ENCODE measurements around the gene TTYH3. TPM values are rescaled to one million over a fixed set of nuclear protein-coding genes. Genes with fewer than 3 reads are reported as not detected.

Gene TTYH3
- total and polyA plus RNA-seq, 2 of the 13 experiments (the other 11 are each of a cell fraction or from before 2014, with no cell fraction given) = 26.3 to 50.0 TPM

DNA sequence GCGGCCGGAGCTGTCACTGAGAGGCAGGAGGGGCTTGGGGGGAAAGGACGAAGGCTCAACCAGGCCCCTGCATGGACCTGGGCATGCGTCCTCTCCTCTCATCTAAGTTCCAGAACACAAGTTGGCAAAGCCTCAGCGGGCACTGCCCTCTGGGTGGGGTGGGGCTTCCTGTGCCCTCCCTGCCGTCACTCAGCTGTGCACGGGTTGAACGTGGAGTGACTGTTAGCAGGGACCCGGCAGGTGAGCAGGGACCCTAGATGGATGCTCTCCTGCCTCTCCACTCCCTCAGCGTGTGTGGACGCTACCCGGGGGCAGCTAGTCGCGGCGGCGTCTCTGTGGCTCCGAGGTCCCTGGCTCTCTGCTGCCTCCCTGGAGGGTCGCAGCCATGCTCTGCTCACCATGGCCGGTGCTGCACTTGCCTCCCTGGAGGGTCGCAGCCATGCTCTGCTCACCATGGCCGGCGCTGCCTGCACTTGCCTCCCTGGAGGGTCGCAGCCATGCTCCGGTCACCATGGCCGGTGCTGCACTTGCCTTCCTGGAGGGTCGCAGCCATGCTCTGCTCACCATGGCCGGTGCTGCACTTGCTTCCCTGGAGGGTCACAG lies 36.4 kb upstream of the TTYH3 start (continued):
- TF ChIP-seq ZBTB46 (CRISPR knock-in tag; IDR thresholded peaks at IDR 0.05; ENCODE audit: borderline replicate concordance) (no peak), IRF1 (CRISPR knock-in tag; IDR thresholded peaks at IDR 0.05; ENCODE audit: low read depth) (no peak), PCBP1 (IDR thresholded peaks at IDR 0.05; ENCODE audit: borderline replicate concordance, low read depth, low read length) (no peak), NAIF1 (CRISPR knock-in tag; IDR thresholded peaks at IDR 0.05; ENCODE audit: borderline replicate concordance) (no peak)

GRCh38 chr7:2596464-2597272 lies 35.1 kb upstream of the TTYH3 start:
- ATAC-seq = no peak
- H3K36me3 ChIP-seq (replicated peaks in 1 of 2; ENCODE audit: control insufficient read depth in 1 of 2, insufficient read depth in 2 of 2, low read length in 2 of 2) = no peaks in the 10 kb centered on the region
- POLR2A ChIA-PET = no interaction called here
- TF ChIP-seq NCOA2 (CRISPR knock-in tag; IDR thresholded peaks at IDR 0.05) = no peak
- no peak for TF ChIP-seq HNRNPUL1 (IDR thresholded peaks at IDR 0.05; ENCODE audit: low read depth, low read length)
- TF ChIP-seq SAP130 (CRISPR knock-in tag; IDR thresholded peaks at IDR 0.05; ENCODE audit: low read depth) = no peak
- TF ChIP-seq NCOA1 (CRISPR knock-in tag; IDR thresholded peaks at IDR 0.05) = no peak
- no peak for TF ChIP-seq THYN1 (CRISPR knock-in tag; IDR thresholded peaks at IDR 0.05; ENCODE audit: borderline replicate concordance, low read depth)
- no peak for TF ChIP-seq ZNF33B (CRISPR knock-in tag; IDR thresholded peaks at IDR 0.05)
- TF ChIP-seq, protein P1, sequence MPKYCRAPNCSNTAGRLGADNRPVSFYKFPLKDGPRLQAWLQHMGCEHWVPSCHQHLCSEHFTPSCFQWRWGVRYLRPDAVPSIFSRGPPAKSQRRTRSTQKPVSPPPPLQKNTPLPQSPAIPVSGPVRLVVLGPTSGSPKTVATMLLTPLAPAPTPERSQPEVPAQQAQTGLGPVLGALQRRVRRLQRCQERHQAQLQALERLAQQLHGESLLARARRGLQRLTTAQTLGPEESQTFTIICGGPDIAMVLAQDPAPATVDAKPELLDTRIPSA (CRISPR knock-in tag; IDR thresholded peaks at IDR 0.05; ENCODE audit: borderline replicate concordance) = no peak
- TF ChIP-seq LBX2 (CRISPR knock-in tag; IDR thresholded peaks at IDR 0.05; ENCODE audit: borderline replicate concordance) = no peak
- TF ChIP-seq, protein P2, sequence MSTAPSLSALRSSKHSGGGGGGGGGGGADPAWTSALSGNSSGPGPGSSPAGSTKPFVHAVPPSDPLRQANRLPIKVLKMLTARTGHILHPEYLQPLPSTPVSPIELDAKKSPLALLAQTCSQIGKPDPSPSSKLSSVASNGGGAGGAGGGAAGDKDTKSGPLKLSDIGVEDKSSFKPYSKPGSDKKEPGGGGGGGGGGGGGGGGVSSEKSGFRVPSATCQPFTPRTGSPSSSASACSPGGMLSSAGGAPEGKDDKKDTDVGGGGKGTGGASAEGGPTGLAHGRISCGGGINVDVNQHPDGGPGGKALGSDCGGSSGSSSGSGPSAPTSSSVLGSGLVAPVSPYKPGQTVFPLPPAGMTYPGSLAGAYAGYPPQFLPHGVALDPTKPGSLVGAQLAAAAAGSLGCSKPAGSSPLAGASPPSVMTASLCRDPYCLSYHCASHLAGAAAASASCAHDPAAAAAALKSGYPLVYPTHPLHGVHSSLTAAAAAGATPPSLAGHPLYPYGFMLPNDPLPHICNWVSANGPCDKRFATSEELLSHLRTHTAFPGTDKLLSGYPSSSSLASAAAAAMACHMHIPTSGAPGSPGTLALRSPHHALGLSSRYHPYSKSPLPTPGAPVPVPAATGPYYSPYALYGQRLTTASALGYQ (CRISPR knock-in tag; IDR thresholded peaks at IDR 0.05) = no peak
- no peak for TF ChIP-seq PHF21A (CRISPR knock-in tag; IDR thresholded peaks at IDR 0.05)
- no peak for TF ChIP-seq DMAP1 (CRISPR knock-in tag; IDR thresholded peaks at IDR 0.05)
- TF ChIP-seq SCMH1 (CRISPR knock-in tag; IDR thresholded peaks at IDR 0.05; ENCODE audit: borderline replicate concordance) = no peak
- TF ChIP-seq SYNCRIP (IDR thresholded peaks at IDR 0.05; ENCODE audit: insufficient read depth, low read depth, low read length) = no peak

More at GRCh38 chr7:2596464-2597272, 35.1 kb upstream of the TTYH3 start:
- no peak overlapping the region for H3K4me2 ChIP-seq (ENCODE audit: low read depth, low read length)
- H3K79me2 ChIP-seq (ENCODE audit: insufficient read depth, low read length) = no peaks in the 10 kb centered on the region
- 91% methylated on average over 22 of the region's 22 CpGs for WGBS (ENCODE audit: low lambda C conversion rate)
- DNase-seq (ENCODE audit: low spot score) (no peak), FAIRE-seq (no peak)
- intact Hi-C loops (cut with micrococcal nuclease; ENCODE audit: unreplicated experiment) = no loop called here
- no peaks in the 10 kb centered on the region for H4K20me1 ChIP-seq (ENCODE audit: insufficient read depth, low read length)
- no TSS peak for BruUV-seq (replicated peaks)
- no peak overlapping the region for H3K9ac ChIP-seq (ENCODE audit: insufficient read depth, low read depth, low read length)
- H2AFZ ChIP-seq (ENCODE audit: low read length) = no peak overlapping the region
- H3K4me1 ChIP-seq (ENCODE audit: insufficient read depth, low read length) = no peaks in the 10 kb centered on the region
- H3K9me3 ChIP-seq (ENCODE audit: low read length) = no peaks in the 10 kb centered on the region
- in situ Hi-C loops (cut with HindIII; ENCODE audit: extremely low pct_ligation_motif_present, low pct_unique_long_range_greater_than_20kb) = no loop called here
- no peaks in the 10 kb centered on the region for H3K27me3 ChIP-seq (ENCODE audit: control insufficient read depth in 1 of 2, insufficient read depth in 2 of 2, low read length in 2 of 2)
- H3K27ac ChIP-seq (ENCODE audit: extremely low read length, insufficient read depth, low read length) = no peak overlapping the region
- no peak overlapping the region for H3K4me3 ChIP-seq (replicated peaks in 1 of 3; ENCODE audit: insufficient read depth in 1 of 3, low read depth in 2 of 3, low read length in 3 of 3)
- CTCF ChIA-PET (ENCODE audit: low intra/inter-chr PET ratio, low total read pairs) = no interaction called here

Data from HepG2 (cell line).